A673 (cell line): ENCODE results near the gene HARBI1. TPM values are rescaled to one million over a fixed set of nuclear protein-coding genes. Genes with fewer than 3 reads are reported as not detected.

Experiments
- total RNA-seq: library from RNA; stranded (reverse); gene quantifications from 2 replicates; pipeline ENCODE4 v1.2.3, GENCODE V29; 2021

The HARBI1 gene
- total RNA-seq, 1 experiment from 2014 or later, result 11.6 TPM

Other genes starting within 250 kb of the HARBI1 start
- gene MDK, start 235.6 kb downstream of the HARBI1 start, total RNA-seq, result 252 and 397 TPM in 2 replicates
- gene CHRM4, start 225.5 kb downstream of the HARBI1 start, total RNA-seq, result 0.68 TPM in 1 of 2 replicates, not detected in the other
- gene AMBRA1, start 23.2 kb downstream of the HARBI1 start, total RNA-seq, result 69.9 and 78.1 TPM in 2 replicates
- 155 and 158 TPM in 2 replicates for gene ATG13, start 326 bp upstream of the HARBI1 start, total RNA-seq
- 89.3 and 92.8 TPM in 2 replicates for gene ARHGAP1, start 83.4 kb upstream of the HARBI1 start, total RNA-seq
- gene ZNF408, start 83.8 kb upstream of the HARBI1 start, total RNA-seq, result 33.9 and 40.1 TPM in 2 replicates
- gene F2, start 102.0 kb upstream of the HARBI1 start, total RNA-seq, result not detected in 2 replicates
- 572 and 581 TPM in 2 replicates for gene CKAP5, start 229.1 kb upstream of the HARBI1 start, total RNA-seq